Naive thymus-derived CD8-positive, alpha-beta T cell (primary cell): Measurements from ENCODE around the gene JARID2. TPM values are rescaled to one million over a fixed set of nuclear protein-coding genes. Genes with fewer than 3 reads are reported as not detected.

ENCODE experiments used
- ATAC-seq, 2 donors: fragments of 150-1000 bp; cut with Tn5 transposase in 1 of 2; sonication (Bioruptor Pico), chemical (Tn5 transposase) in 1 of 2; 1 replicate in 1 of 2; 2 replicates in 1 of 2; pipeline ENCODE4 v1.10.0; 2021; ENCODE audit warnings: mild to moderate bottlenecking in 2 of 2, moderate library complexity in 2 of 2
- POLR2A ChIA-PET: fragments of 350-600 bp; sonication (Branson Sonifier 250); formaldehyde crosslinking; loops from one replicate; lab custom pipeline; 2021; ENCODE audit warnings: antibody characterized with exemption; lab: Charles Lee
- DNase-seq, 10 donors: peaks; one replicate each; pipeline versions ENCODE4 v3.0.0 to v3.0.0-alpha.2; 2020 to 2022
- H3K27ac Mint-ChIP-seq, 10 donors: one replicate each; pipeline ENCODE4 v1.8.0; 2020 to 2022; ENCODE audit warnings: mild to moderate bottlenecking in 10 of 10, mixed read lengths in 10 of 10, moderate library complexity in 4 of 10, inconsistent platforms in 1 of 10
- H3K27me3 Mint-ChIP-seq, 5 donors: one replicate each; pipeline ENCODE4 v1.8.0; 2021 to 2022; ENCODE audit warnings: mixed read lengths in 5 of 5
- H3K36me3 Mint-ChIP-seq, 3 donors: one replicate each; pipeline ENCODE4 v1.8.0; 2020 to 2022; ENCODE audit warnings: mixed read lengths in 3 of 3, mild to moderate bottlenecking in 2 of 3, inconsistent platforms in 1 of 3
- H3K4me1 Mint-ChIP-seq, 4 donors: one replicate each; pipeline ENCODE4 v1.8.0; 2021 to 2022; ENCODE audit warnings: mixed read lengths in 4 of 4
- H3K4me3 Mint-ChIP-seq, 10 donors: one replicate each; pipeline ENCODE4 v1.8.0; 2020 to 2022; ENCODE audit warnings: mild to moderate bottlenecking in 10 of 10, mixed read lengths in 10 of 10, moderate library complexity in 6 of 10, inconsistent platforms in 1 of 10
- H3K9me3 Mint-ChIP-seq, 9 donors: one replicate each; pipeline ENCODE4 v1.8.0; 2020 to 2022; ENCODE audit warnings: mixed read lengths in 9 of 9, mild to moderate bottlenecking in 3 of 9, inconsistent platforms in 1 of 9, moderate library complexity in 1 of 9
- polyA plus RNA-seq, 3 donors: library from polyadenylated mRNA; unstranded; fragments of 300-500 nt; fragmentation: Illumina TruSeq; gene quantifications; one replicate each; pipeline ENCODE4 v1.2.3, GENCODE V29; 2021
- total RNA-seq, 8 experiments: library from RNA in 2 of 8; stranded (reverse) in 2 of 8; gene quantifications; one replicate each; pipeline ENCODE4 v1.2.3 and lab custom pipeline; 2021 to 2026

Gene JARID2
- total and polyA plus RNA-seq, 5 experiments from 2014 or later: 7.6 to 23.5 (median 11.8) TPM

- POLR2A ChIA-PET: no interaction called here
- H3K27me3 Mint-ChIP-seq: no peaks in the 10 kb centered on the region
- ATAC-seq (no peak), DNase-seq (no peak)
- peaks cover 0 to 37% (median 21%) of the 10 kb centered on the region in 3 donors for H3K36me3 Mint-ChIP-seq
- peak overlapping the region in 1 of 10 donors; percentile 34 for H3K4me3 Mint-ChIP-seq
- H3K27ac Mint-ChIP-seq: peak overlapping the region in 8 of 10 donors; percentile 39 to 83 (median 68)
- H3K4me1 Mint-ChIP-seq: peaks cover 32 to 76% (median 63%) of the 10 kb centered on the region in 4 donors
- no peaks in the 10 kb centered on the region for H3K9me3 Mint-ChIP-seq
Measured at GRCh38 chr6:15453186-15453585, 207.3 kb downstream of the JARID2 start.

DNA sequence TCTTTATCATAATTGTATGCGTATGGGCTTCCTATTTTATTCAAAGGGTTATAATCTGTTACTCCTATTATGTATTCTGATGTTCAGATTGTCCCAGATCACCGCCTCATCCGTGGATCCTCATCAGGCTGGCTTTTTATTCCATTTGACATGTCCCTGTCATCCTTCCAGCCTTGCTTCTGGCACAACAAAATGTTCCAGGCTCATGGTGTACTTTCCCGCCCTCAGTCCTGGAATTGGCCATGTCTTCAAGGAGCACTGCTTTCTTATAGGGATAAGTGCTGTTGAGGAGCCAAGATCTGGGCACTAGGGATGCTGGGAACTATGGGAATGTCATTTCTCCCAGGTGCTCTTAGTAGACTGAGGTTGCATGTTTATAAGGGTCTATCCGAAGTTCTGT is 207.8 kb downstream of the JARID2 start:
- Mint-ChIP-seq H3K9me3 (no peaks in the 10 kb centered on the region), H3K36me3 (peaks cover 0 to 37% (median 21%) of the 10 kb centered on the region in 3 donors), H3K4me3 (no peak overlapping the region), H3K27ac (peak overlapping the region in 5 of 10 donors; percentile 9 to 85 (median 63)), H3K27me3 (no peaks in the 10 kb centered on the region), H3K4me1 (peaks cover 36 to 76% (median 65%) of the 10 kb centered on the region in 4 donors)
- ATAC-seq (no peak), DNase-seq (no peak)
- POLR2A ChIA-PET: no interaction called here

GRCh38 chr6:15456422-15456821 is 210.6 kb downstream of the JARID2 start:
- no peak for DNase-seq
- Mint-ChIP-seq H3K36me3 (peaks cover 0 to 37% (median 24%) of the 10 kb centered on the region in 3 donors), H3K4me3 (no peak overlapping the region), H3K27ac (peak overlapping the region in 1 of 10 donors; percentile 81), H3K4me1 (peaks cover 31 to 79% (median 69%) of the 10 kb centered on the region in 4 donors), H3K27me3 (no peaks in the 10 kb centered on the region), H3K9me3 (no peaks in the 10 kb centered on the region)
- no peak for ATAC-seq
- POLR2A ChIA-PET: interaction anchor here (0.7 to 1.4 kb wide), 2 partner anchors 12 to 36 kb away, joined by 6 read pairs; no protein-coding TSS in a partner anchor

DNA sequence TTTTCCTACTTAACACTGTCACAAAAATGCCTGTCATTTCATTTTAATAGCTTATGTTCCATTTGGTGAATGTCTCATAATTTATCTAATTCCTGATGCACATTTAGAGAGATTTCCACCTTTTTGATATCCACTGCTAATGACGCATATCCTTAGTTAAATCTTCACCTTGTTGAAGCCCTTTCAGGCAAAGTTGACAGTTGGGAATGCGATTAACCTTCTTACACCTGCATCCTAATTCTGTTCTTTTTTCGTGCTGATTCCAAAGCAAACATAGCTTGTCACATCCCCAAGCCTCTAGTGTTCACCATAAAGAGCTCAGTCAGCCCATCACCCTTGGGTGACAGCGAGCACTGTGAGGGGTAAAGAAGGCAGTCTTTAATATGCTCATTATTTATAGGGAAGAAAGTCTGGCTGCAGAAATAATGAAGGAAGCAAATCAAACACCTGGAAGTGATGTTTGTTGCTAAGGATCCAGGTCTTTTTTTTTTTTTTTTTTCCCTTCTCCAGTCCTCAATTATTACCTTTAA is 211.3 kb downstream of the JARID2 start:
- Mint-ChIP-seq H3K27me3 (no peaks in the 10 kb centered on the region), H3K4me3 (no peak overlapping the region), H3K9me3 (no peaks in the 10 kb centered on the region), H3K4me1 (peaks cover 28 to 79% (median 67%) of the 10 kb centered on the region in 4 donors), H3K36me3 (peaks cover 0 to 37% (median 24%) of the 10 kb centered on the region in 3 donors), H3K27ac (no peak overlapping the region)
- ATAC-seq (no peak), DNase-seq (no peak)
- POLR2A ChIA-PET: interaction anchor here (1.4 kb wide), 1 partner anchor 11 kb away, joined by 6 read pairs; no protein-coding TSS in a partner anchor

- POLR2A ChIA-PET: no interaction called here
- peaks cover 26 to 80% (median 68%) of the 10 kb centered on the region in 4 donors for H3K4me1 Mint-ChIP-seq
- no peak overlapping the region for H3K27ac Mint-ChIP-seq
- no peak for DNase-seq
- no peaks in the 10 kb centered on the region for H3K27me3 Mint-ChIP-seq
- peak in 1 of 2 donors; percentile 39 for ATAC-seq
- H3K36me3 Mint-ChIP-seq: peaks cover 0 to 29% (median 24%) of the 10 kb centered on the region in 3 donors
- H3K9me3 Mint-ChIP-seq: no peaks in the 10 kb centered on the region
- peak overlapping the region in 1 of 10 donors; percentile 41 for H3K4me3 Mint-ChIP-seq
Measured at GRCh38 chr6:15458021-15458459, 212.2 kb downstream of the JARID2 start.

- Mint-ChIP-seq H3K27ac (peak overlapping the region in 1 of 10 donors; percentile 38), H3K4me3 (no peak overlapping the region), H3K9me3 (no peaks in the 10 kb centered on the region), H3K36me3 (peaks cover 0 to 17% (median 8%) of the 10 kb centered on the region in 3 donors), H3K4me1 (peaks cover 34 to 79% (median 69%) of the 10 kb centered on the region in 4 donors), H3K27me3 (no peaks in the 10 kb centered on the region)
- ATAC-seq (no peak), DNase-seq (no peak)
- POLR2A ChIA-PET: no interaction called here
Measured at GRCh38 chr6:15460110-15460727, 214.3 kb downstream of the JARID2 start.

GRCh38 chr6:15461127-15461944 is 215.5 kb downstream of the JARID2 start:
- peaks cover 35 to 79% (median 71%) of the 10 kb centered on the region in 4 donors for H3K4me1 Mint-ChIP-seq
- peaks cover 0 to 14% (median 8%) of the 10 kb centered on the region in 3 donors for H3K36me3 Mint-ChIP-seq
- ATAC-seq (no peak), DNase-seq (no peak)
- H3K27ac Mint-ChIP-seq: no peak overlapping the region
- no peak overlapping the region for H3K4me3 Mint-ChIP-seq
- H3K27me3 Mint-ChIP-seq: no peaks in the 10 kb centered on the region
- POLR2A ChIA-PET: no interaction called here
- H3K9me3 Mint-ChIP-seq: no peaks in the 10 kb centered on the region

- POLR2A ChIA-PET: no interaction called here
- peaks cover 0 to 19% (median 6%) of the 10 kb centered on the region in 3 donors for H3K36me3 Mint-ChIP-seq
- DNase-seq (no peak), ATAC-seq (peak in 1 of 2 donors; percentile 43)
- no peak overlapping the region for H3K27ac Mint-ChIP-seq
- H3K27me3 Mint-ChIP-seq: no peaks in the 10 kb centered on the region
- H3K4me3 Mint-ChIP-seq: no peak overlapping the region
- no peaks in the 10 kb centered on the region for H3K9me3 Mint-ChIP-seq
- H3K4me1 Mint-ChIP-seq: peaks cover 41 to 83% (median 75%) of the 10 kb centered on the region in 4 donors
Measured at GRCh38 chr6:15462256-15462655, 216.4 kb downstream of the JARID2 start.

GRCh38 chr6:15462717-15463525 is 217.1 kb downstream of the JARID2 start:
- ATAC-seq (no peak), DNase-seq (no peak)
- Mint-ChIP-seq H3K27ac (peak overlapping the region in 2 of 10 donors; percentile 13 to 51), H3K27me3 (no peaks in the 10 kb centered on the region), H3K4me3 (no peak overlapping the region), H3K36me3 (peaks cover 0 to 19% (median 3%) of the 10 kb centered on the region in 3 donors), H3K4me1 (peaks cover 43 to 81% (median 72%) of the 10 kb centered on the region in 4 donors), H3K9me3 (no peaks in the 10 kb centered on the region)
- POLR2A ChIA-PET: no interaction called here

DNA sequence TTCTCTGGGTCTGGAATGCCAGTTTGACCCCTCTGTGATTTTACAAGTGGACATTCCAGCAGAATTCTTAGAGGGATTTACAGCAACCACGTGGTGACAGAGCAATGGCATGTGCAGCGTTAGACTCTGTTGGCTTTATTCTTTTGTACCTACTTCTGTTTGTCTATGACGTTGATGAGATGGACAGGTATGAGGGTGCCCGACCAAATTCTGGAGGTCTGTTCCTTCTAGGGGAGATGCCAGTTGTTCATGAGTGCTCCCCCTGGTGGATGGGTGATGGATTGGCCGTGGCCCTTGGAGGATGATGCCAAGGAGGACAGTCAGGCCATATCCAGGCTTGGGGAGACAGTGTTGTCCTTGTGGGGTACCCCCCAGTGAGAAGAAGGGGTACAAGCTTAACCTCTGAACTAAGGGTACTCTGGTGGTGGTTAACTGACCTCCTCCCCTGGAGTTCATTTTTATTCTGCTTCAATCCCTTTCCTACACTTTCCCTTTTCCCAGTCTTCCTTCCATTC is 218.4 kb downstream of the JARID2 start:
- peaks cover 0 to 30% (median 12%) of the 10 kb centered on the region in 3 donors for H3K36me3 Mint-ChIP-seq
- POLR2A ChIA-PET: no interaction called here
- peak; percentile 51 to 67 for ATAC-seq
- no peaks in the 10 kb centered on the region for H3K27me3 Mint-ChIP-seq
- DNase-seq: peak; percentile 23 to 78 (median 44)
- peak overlapping the region in 2 of 10 donors; percentile 54 to 73 for H3K27ac Mint-ChIP-seq
- no peak overlapping the region for H3K4me3 Mint-ChIP-seq
- no peaks in the 10 kb centered on the region for H3K9me3 Mint-ChIP-seq
- H3K4me1 Mint-ChIP-seq: peaks cover 37 to 70% (median 60%) of the 10 kb centered on the region in 4 donors

- Mint-ChIP-seq H3K4me3 (no peak overlapping the region), H3K36me3 (peaks cover 0 to 30% (median 8%) of the 10 kb centered on the region in 3 donors), H3K27ac (peak overlapping the region in 2 of 10 donors; percentile 59 to 73), H3K27me3 (no peaks in the 10 kb centered on the region), H3K4me1 (peaks cover 35 to 61% (median 51%) of the 10 kb centered on the region in 4 donors), H3K9me3 (no peaks in the 10 kb centered on the region)
- ATAC-seq (no peak), DNase-seq (no peak)
- POLR2A ChIA-PET: no interaction called here
Measured at GRCh38 chr6:15465212-15465611, 219.3 kb downstream of the JARID2 start.
